Measurements from ENCODE around the gene RPA1.

GRCh38 chr17:1919201-1919600 lies 89.4 kb downstream of the RPA1 start:
- TF ChIP-seq CTCF (IDR thresholded peaks at IDR 0.05) (no peak), REST (IDR thresholded peaks at IDR 0.05; ENCODE audit: insufficient read depth in 1 of 2, low read depth in 2 of 2, low read length in 1 of 2) (no peak), POLR2AphosphoS5 (IDR thresholded peaks at IDR 0.05; ENCODE audit: low read depth, low read length) (no peak), SIN3A (IDR thresholded peaks at IDR 0.05; ENCODE audit: borderline replicate concordance, insufficient read depth, low read depth, low read length) (no peak), TCF7L2 (IDR thresholded peaks at IDR 0.05; ENCODE audit: low read depth, low read length) (no peak)
